Measurements from ENCODE around the gene ABR.
"Not testable (repeated sequence)": the region's sequence is repeated elsewhere in the genome, so short reads cannot be mapped to it uniquely, and the experiment has no call there.

ABR gene

DNA sequence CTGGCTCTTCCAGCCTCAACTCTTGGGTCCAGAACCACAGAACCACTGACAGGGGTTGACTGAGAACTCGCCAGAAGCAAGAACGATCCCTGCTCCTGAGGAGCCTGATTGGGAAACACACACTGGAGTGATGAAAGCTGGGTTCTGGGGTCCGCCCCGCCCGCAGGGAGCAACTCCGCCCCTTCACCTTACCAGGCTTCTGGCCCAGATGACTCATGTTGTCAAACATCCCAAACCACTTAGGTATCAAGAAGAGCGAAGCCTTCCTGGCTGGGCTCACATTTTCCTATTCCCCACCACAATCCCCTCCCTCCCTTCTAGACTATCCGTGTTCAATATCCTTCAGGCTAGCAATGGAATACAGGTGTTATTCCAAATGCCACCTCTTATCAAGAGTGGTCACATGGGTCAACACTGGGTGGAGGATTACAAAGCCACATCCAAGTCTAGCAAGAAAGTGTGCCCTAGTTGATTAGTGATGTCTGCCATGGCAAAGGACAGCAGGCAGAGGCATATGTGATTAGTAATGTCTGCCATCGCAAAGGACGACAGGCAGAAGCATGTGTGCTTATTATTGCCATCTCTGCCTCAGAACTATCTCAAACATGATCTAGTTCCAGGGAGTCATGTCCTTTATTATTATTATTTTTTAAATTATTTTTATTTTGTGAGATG, 112.4 kb downstream of the ABR start:
- Histone ChIP-seq H3K36me3 (ENCODE audit: control insufficient read depth, low read depth, low read length) (peaks cover 4% of the 10 kb centered on the region), H3K4me1 (ENCODE audit: control insufficient read depth, low read depth, low read length) (no peaks in the 10 kb centered on the region), H3K27me3 (ENCODE audit: control insufficient read depth, insufficient read depth, low read length) (no peaks in the 10 kb centered on the region), H3K27ac (ENCODE audit: low read length) (no peak overlapping the region), H3K9ac (ENCODE audit: low read length) (no peak overlapping the region), H3K9me3 (ENCODE audit: control insufficient read depth, low read depth, low read length) (no peaks in the 10 kb centered on the region), H3K4me3 (ENCODE audit: low read length) (no peak overlapping the region)

- not testable (repeated sequence) for H3K4me1 ChIP-seq (ENCODE audit: control insufficient read depth, low read depth, low read length); H3K4me3 ChIP-seq (ENCODE audit: low read length); H3K27ac ChIP-seq (ENCODE audit: low read length); H3K36me3 ChIP-seq (ENCODE audit: control insufficient read depth, low read depth, low read length); H3K9ac ChIP-seq (ENCODE audit: low read length); H3K9me3 ChIP-seq (ENCODE audit: control insufficient read depth, low read depth, low read length); H3K27me3 ChIP-seq (ENCODE audit: control insufficient read depth, insufficient read depth, low read length)
Measured at GRCh38 chr17:1065416-1065815, 114.4 kb downstream of the ABR start.

DNA sequence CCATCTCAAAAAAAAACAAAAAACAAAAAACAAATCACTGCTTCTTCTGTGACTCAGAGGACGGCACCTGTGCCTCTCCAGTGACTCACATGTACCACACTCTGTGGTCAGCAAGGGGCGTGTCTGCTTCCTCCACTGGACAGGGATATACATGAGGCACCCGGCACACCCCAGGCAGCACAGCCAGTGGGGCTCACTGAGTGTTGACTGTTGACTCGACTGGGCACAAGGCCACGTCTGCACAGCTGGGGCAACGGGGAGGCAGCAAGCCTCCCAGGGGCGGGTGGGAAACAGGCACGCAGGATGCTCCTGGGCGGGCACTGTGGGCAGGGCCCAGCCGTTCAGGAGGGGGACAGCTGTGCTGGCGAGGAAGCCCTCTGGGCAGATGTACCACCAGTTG, 118.8 kb downstream of the ABR start:
- Histone ChIP-seq H3K9me3 (ENCODE audit: control insufficient read depth, low read depth, low read length) (no peaks in the 10 kb centered on the region), H3K4me3 (ENCODE audit: low read length) (no peak overlapping the region), H3K27ac (ENCODE audit: low read length) (no peak overlapping the region), H3K4me1 (ENCODE audit: control insufficient read depth, low read depth, low read length) (no peaks in the 10 kb centered on the region), H3K27me3 (ENCODE audit: control insufficient read depth, insufficient read depth, low read length) (no peaks in the 10 kb centered on the region), H3K9ac (ENCODE audit: low read length) (no peak overlapping the region), H3K36me3 (ENCODE audit: control insufficient read depth, low read depth, low read length) (peaks cover 5% of the 10 kb centered on the region)

DNA sequence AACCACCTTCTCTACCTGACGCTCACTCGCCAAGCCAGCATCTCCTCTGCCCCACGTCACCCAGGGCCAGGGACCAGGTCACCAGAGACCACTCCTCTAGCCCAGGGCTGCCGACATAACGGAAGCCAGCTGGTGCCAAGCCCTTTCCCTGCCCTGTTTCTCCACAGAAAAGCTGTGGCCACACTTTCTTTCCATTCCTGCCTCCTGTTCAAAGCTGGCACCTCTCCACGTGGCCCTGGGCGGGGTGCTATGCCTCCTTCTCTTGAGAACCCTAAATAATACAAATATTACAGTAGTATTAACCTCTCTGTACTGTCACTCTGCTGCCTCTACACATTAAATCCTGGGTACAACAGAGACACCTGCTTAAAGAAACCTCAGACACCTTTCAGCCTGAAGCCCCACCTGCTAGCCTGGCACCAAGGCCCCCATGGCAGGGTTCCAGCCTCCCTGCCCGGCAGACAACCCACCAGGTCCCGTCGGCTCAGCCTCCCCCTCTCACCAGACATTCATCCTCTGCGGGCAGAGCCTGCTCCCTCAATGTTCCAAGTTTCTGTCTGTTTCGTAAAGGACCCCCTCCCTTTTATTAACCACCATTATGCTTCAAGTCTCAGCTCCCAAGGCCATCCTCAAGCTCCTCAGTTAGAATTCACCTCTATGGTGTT, 120.5 kb downstream of the ABR start:
- no peak overlapping the region for H3K9ac ChIP-seq (ENCODE audit: low read length)
- H3K9me3 ChIP-seq (ENCODE audit: control insufficient read depth, low read depth, low read length), result no peaks in the 10 kb centered on the region
- no peak overlapping the region for H3K27ac ChIP-seq (ENCODE audit: low read length)
- no peaks in the 10 kb centered on the region for H3K4me1 ChIP-seq (ENCODE audit: control insufficient read depth, low read depth, low read length)
- H3K36me3 ChIP-seq (ENCODE audit: control insufficient read depth, low read depth, low read length), result peaks cover 5% of the 10 kb centered on the region
- no peak overlapping the region for H3K4me3 ChIP-seq (ENCODE audit: low read length)
- H3K27me3 ChIP-seq (ENCODE audit: control insufficient read depth, insufficient read depth, low read length), result no peaks in the 10 kb centered on the region

GRCh38 chr17:1058423-1059130, 121.2 kb downstream of the ABR start:
- Histone ChIP-seq H3K27ac (ENCODE audit: low read length) (no peak overlapping the region), H3K36me3 (ENCODE audit: control insufficient read depth, low read depth, low read length) (peaks cover 5% of the 10 kb centered on the region)

GRCh38 chr17:1056761-1057160, 123.0 kb downstream of the ABR start:
- no peaks in the 10 kb centered on the region for H3K9me3 ChIP-seq (ENCODE audit: control insufficient read depth, low read depth, low read length)
- no peaks in the 10 kb centered on the region for H3K4me1 ChIP-seq (ENCODE audit: control insufficient read depth, low read depth, low read length)
- no peaks in the 10 kb centered on the region for H3K27me3 ChIP-seq (ENCODE audit: control insufficient read depth, insufficient read depth, low read length)
- H3K27ac ChIP-seq (ENCODE audit: low read length), result no peak overlapping the region
- no peak overlapping the region for H3K4me3 ChIP-seq (ENCODE audit: low read length)
- no peak overlapping the region for H3K9ac ChIP-seq (ENCODE audit: low read length)
- H3K36me3 ChIP-seq (ENCODE audit: control insufficient read depth, low read depth, low read length), result peaks cover 5% of the 10 kb centered on the region

More at GRCh38 chr17:1058423-1059130, 121.2 kb downstream of the ABR start:
- no peaks in the 10 kb centered on the region for H3K9me3 ChIP-seq (ENCODE audit: control insufficient read depth, low read depth, low read length)
- no peaks in the 10 kb centered on the region for H3K27me3 ChIP-seq (ENCODE audit: control insufficient read depth, insufficient read depth, low read length)
- H3K4me1 ChIP-seq (ENCODE audit: control insufficient read depth, low read depth, low read length), result no peaks in the 10 kb centered on the region
- no peak overlapping the region for H3K4me3 ChIP-seq (ENCODE audit: low read length)
- H3K9ac ChIP-seq (ENCODE audit: low read length), result no peak overlapping the region

DNA sequence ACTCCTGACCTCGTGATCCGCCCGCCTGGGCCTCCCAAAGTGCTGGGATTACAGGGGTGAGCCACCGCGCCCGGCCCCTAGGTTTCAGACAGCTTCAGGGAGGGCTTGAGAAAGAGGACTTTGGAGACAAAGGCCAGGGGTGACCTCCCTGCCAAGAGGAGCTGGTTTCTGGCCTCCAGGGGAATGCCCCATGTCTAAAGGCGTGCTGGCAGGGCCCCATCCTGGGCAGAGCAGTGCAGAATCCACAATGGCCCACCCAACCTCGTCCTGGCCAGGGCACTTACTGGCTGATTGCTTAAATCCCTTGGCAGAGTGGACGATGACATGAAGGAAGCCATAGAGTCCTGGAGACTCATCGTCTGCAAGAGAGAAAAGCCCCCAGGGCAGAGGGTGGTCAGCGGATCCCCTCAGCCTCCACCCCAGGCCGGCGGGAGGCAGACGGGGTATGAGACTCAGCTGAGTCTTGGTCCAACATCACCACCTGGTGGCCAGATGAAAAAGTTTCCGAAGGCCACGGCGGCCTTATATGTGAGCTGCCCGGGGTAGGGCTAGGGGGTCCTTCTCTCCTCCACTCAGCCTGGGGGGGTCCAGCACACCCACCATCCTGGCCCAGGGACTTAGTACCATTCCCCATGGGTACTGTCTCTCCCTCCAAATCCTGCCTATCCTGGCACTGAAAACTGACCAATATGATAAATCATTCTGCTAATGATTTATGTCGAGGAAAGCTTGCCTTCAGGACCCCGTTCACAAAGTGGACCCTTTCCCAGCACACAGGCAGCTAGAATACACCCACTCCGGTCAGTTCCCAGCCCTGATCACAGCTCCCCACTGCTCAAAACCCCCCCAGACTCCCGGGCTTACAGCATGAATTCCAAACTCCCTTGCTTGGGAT, 123.8 kb downstream of the ABR start:
- Histone ChIP-seq H3K9ac (ENCODE audit: low read length) (no peak overlapping the region), H3K4me3 (ENCODE audit: low read length) (no peak overlapping the region), H3K27me3 (ENCODE audit: control insufficient read depth, insufficient read depth, low read length) (no peaks in the 10 kb centered on the region), H3K4me1 (ENCODE audit: control insufficient read depth, low read depth, low read length) (no peaks in the 10 kb centered on the region), H3K36me3 (ENCODE audit: control insufficient read depth, low read depth, low read length) (peaks cover 5% of the 10 kb centered on the region), H3K27ac (ENCODE audit: low read length) (no peak overlapping the region), H3K9me3 (ENCODE audit: control insufficient read depth, low read depth, low read length) (no peaks in the 10 kb centered on the region)

- H3K27me3 ChIP-seq (ENCODE audit: control insufficient read depth, insufficient read depth, low read length), result no peaks in the 10 kb centered on the region
- peaks cover 5% of the 10 kb centered on the region for H3K36me3 ChIP-seq (ENCODE audit: control insufficient read depth, low read depth, low read length)
- H3K4me1 ChIP-seq (ENCODE audit: control insufficient read depth, low read depth, low read length), result no peaks in the 10 kb centered on the region
- no peak overlapping the region for H3K27ac ChIP-seq (ENCODE audit: low read length)
- no peaks in the 10 kb centered on the region for H3K9me3 ChIP-seq (ENCODE audit: control insufficient read depth, low read depth, low read length)
- H3K4me3 ChIP-seq (ENCODE audit: low read length), result no peak overlapping the region
- H3K9ac ChIP-seq (ENCODE audit: low read length), result no peak overlapping the region
Measured at GRCh38 chr17:1055231-1055630, 124.5 kb downstream of the ABR start.

GRCh38 chr17:1054656-1055055, 125.1 kb downstream of the ABR start:
- H3K4me1 ChIP-seq (ENCODE audit: control insufficient read depth, low read depth, low read length), result no peaks in the 10 kb centered on the region
- H3K36me3 ChIP-seq (ENCODE audit: control insufficient read depth, low read depth, low read length), result peaks cover 5% of the 10 kb centered on the region
- no peak overlapping the region for H3K9ac ChIP-seq (ENCODE audit: low read length)

GRCh38 chr17:1053661-1054360, 126.0 kb downstream of the ABR start:
- Histone ChIP-seq H3K4me3 (ENCODE audit: low read length) (no peak overlapping the region), H3K4me1 (ENCODE audit: control insufficient read depth, low read depth, low read length) (no peaks in the 10 kb centered on the region), H3K27me3 (ENCODE audit: control insufficient read depth, insufficient read depth, low read length) (no peaks in the 10 kb centered on the region), H3K9ac (ENCODE audit: low read length) (no peak overlapping the region), H3K27ac (ENCODE audit: low read length) (no peak overlapping the region), H3K36me3 (ENCODE audit: control insufficient read depth, low read depth, low read length) (peaks cover 5% of the 10 kb centered on the region), H3K9me3 (ENCODE audit: control insufficient read depth, low read depth, low read length) (no peaks in the 10 kb centered on the region)

More at GRCh38 chr17:1054656-1055055, 125.1 kb downstream of the ABR start:
- no peak overlapping the region for H3K27ac ChIP-seq (ENCODE audit: low read length)
- no peak overlapping the region for H3K4me3 ChIP-seq (ENCODE audit: low read length)
- no peaks in the 10 kb centered on the region for H3K27me3 ChIP-seq (ENCODE audit: control insufficient read depth, insufficient read depth, low read length)
- no peaks in the 10 kb centered on the region for H3K9me3 ChIP-seq (ENCODE audit: control insufficient read depth, low read depth, low read length)

All from iPS-18a (cell line).